HepG2 (cell line): Measurements from ENCODE around the gene DHX30. TPM values are rescaled to one million over a fixed set of nuclear protein-coding genes. Genes with fewer than 3 reads are reported as not detected.
A peak's percentile ranks its signal among the peaks of the same experiment; 100 is the strongest.

ENCODE experiments used
- CEBPG ChIP-seq: IDR thresholded peaks from 2 replicates; pipeline ENCODE4 v1.6.1; 2016
- CTCF ChIP-seq: sonication (generic); formaldehyde crosslinking; IDR thresholded peaks from 2 replicates; pipeline ENCODE4 v1.5.0; 2020; ENCODE audit warnings: mild to moderate bottlenecking, missing genetic modification reagents, moderate library complexity
- FUBP1 ChIP-seq: sonication (generic); formaldehyde crosslinking; IDR thresholded peaks from 2 replicates; pipeline ENCODE4 v1.5.1; 2020; ENCODE audit warnings: missing genetic modification reagents, mild to moderate bottlenecking, borderline replicate concordance
- GABPB1 ChIP-seq: IDR thresholded peaks from 2 replicates; pipeline ENCODE4 v1.6.1; 2016; ENCODE audit warnings: mild to moderate bottlenecking, missing genetic modification reagents, moderate library complexity, missing compliant biosample characterization
- HNRNPLL ChIP-seq: fragments of 200-400 bp; formaldehyde crosslinking; IDR thresholded peaks from 2 replicates; pipeline ENCODE4 v1.6.1; 2017; ENCODE audit warnings: mild to moderate bottlenecking, low read depth, low read length; ENCODE audit not compliant: poor library complexity, severe bottlenecking
- NFE2 ChIP-seq: sonication (generic); formaldehyde crosslinking; IDR thresholded peaks from 2 replicates; pipeline ENCODE4 v1.4.0; 2020; ENCODE audit warnings: missing genetic modification reagents
- NRL ChIP-seq: sonication (generic); formaldehyde crosslinking; IDR thresholded peaks from 2 replicates; pipeline ENCODE4 v1.5.0; 2020; ENCODE audit warnings: missing genetic modification reagents, mild to moderate bottlenecking, moderate library complexity, borderline replicate concordance
- PHB2 ChIP-seq: fragments of 450-650 bp; IDR thresholded peaks from 2 replicates; pipeline ENCODE4 v1.6.1; 2018; ENCODE audit not compliant: partially characterized antibody
- RXRA ChIP-seq: sonication (generic); formaldehyde crosslinking; IDR thresholded peaks from 2 replicates; pipeline ENCODE4 v1.5.1; 2020; ENCODE audit warnings: missing genetic modification reagents
- ZBED4 ChIP-seq: sonication (generic); formaldehyde crosslinking; IDR thresholded peaks from 2 replicates; pipeline ENCODE4 v1.4.0; 2020; ENCODE audit warnings: missing genetic modification reagents, borderline replicate concordance
- ZBTB33 ChIP-seq: sonication (generic); formaldehyde crosslinking; IDR thresholded peaks from 2 replicates; pipeline ENCODE4 v1.4.0; 2020; ENCODE audit warnings: missing genetic modification reagents
- ZNF75D ChIP-seq: sonication (generic); formaldehyde crosslinking; IDR thresholded peaks from 2 replicates; pipeline ENCODE4 v1.8.1; 2023; ENCODE audit warnings: missing genetic modification reagents, mild to moderate bottlenecking, borderline replicate concordance
- ZUFSP ChIP-seq: sonication (generic); formaldehyde crosslinking; IDR thresholded peaks from 2 replicates; pipeline ENCODE4 v1.9.0; 2021; ENCODE audit warnings: missing genetic modification reagents, mild to moderate bottlenecking, borderline replicate concordance
- polyA plus RNA-seq, 8 experiments: library from polyadenylated mRNA; depleted of rRNA in 3 of 8; stranded (reverse) in 7 of 8; unstranded in 1 of 8; fragments of >200 nt; fragmentation: Illumina TruSeq in 4 of 8; extraction: Trizol in 4 of 8; gene quantifications; 2 replicates each; pipeline versions ENCODE4 v1.2.1 to v1.2.3, GENCODE V29; 2011 to 2016; ENCODE audit warnings: low read depth in 4 of 8, missing spikeins in 1 of 8, mixed read lengths in 1 of 8; ENCODE audit not compliant: insufficient read depth in 1 of 8
- total RNA-seq, 5 experiments: library from RNA; depleted of rRNA; stranded (reverse); fragments of >200 nt; fragmentation: Illumina TruSeq; extraction: Trizol; gene quantifications; 2 replicates each; pipeline ENCODE4 v1.2.3, GENCODE V29; 2016; ENCODE audit warnings: low read depth in 1 of 5

The DHX30 gene
- total and polyA plus RNA-seq, 2 of the 13 experiments (the other 11 are each of a cell fraction or from before 2014, with no cell fraction given), result 30.6 to 59.4 TPM

- TF ChIP-seq HNRNPLL, result peak; percentile 18
- peak; percentile 54; the same call in 1 of the 2 replicates for TF ChIP-seq ZBTB33 (CRISPR knock-in tag)
- no peak for TF ChIP-seq ZNF75D
- no peak for TF ChIP-seq NFE2 (CRISPR knock-in tag)
- no peak for TF ChIP-seq CEBPG (CRISPR knock-in tag)
- TF ChIP-seq CTCF, result peak; percentile 44
- peak; percentile 43; the same call in 1 of the 2 replicates for TF ChIP-seq NRL
- no peak for TF ChIP-seq FUBP1 (CRISPR knock-in tag)
- no peak; the same call in 1 of the 2 replicates for TF ChIP-seq GABPB1 (CRISPR knock-in tag)
- no peak for TF ChIP-seq ZBED4 (CRISPR knock-in tag)
- no peak for TF ChIP-seq PHB2
- TF ChIP-seq RXRA (CRISPR knock-in tag), result peak; percentile 25; the same call in 1 of the 2 replicates
- TF ChIP-seq ZUFSP (CRISPR knock-in tag), result no peak
Observed at GRCh38 chr3:47849699-47850563, 47.0 kb downstream of the DHX30 start (continued).
